WTC11 (cell line): ENCODE measurements around the gene RILPL1. TPM values are rescaled to one million over a fixed set of nuclear protein-coding genes. Genes with fewer than 3 reads are reported as not detected.

Source experiments
- ATAC-seq: fragments of 200-7000 bp; cut with Tn5 transposase; 2 replicates; pipeline ENCODE4 v1.10.0; 2021; ENCODE audit warnings: mild to moderate bottlenecking, moderate library complexity
- CTCF ChIA-PET: fragments of 300-600 bp; sonication (Branson Sonifier 250); formaldehyde crosslinking; loops from one replicate; lab custom pipeline; 2021; ENCODE audit warnings: antibody characterized with exemption; lab: Charles Lee
- POLR2A ChIA-PET: fragments of 350-600 bp; sonication (Branson Sonifier 250); formaldehyde crosslinking; loops from one replicate; lab custom pipeline; 2021; ENCODE audit warnings: antibody characterized with exemption; lab: Charles Lee
- DNase-seq: peaks from one replicate; pipeline ENCODE4 v3.0.0; 2021; ENCODE audit warnings: low spot score
- H3K27ac Mint-ChIP-seq: 2 replicates; pipeline ENCODE4 v1.8.0; 2021; ENCODE audit warnings: mixed read lengths
- H3K27me3 Mint-ChIP-seq: 2 replicates; pipeline ENCODE4 v1.8.0; 2021; ENCODE audit warnings: low read depth, mild to moderate bottlenecking, moderate library complexity, mixed read lengths
- H3K36me3 Mint-ChIP-seq: 2 replicates; pipeline ENCODE4 v1.8.0; 2021; ENCODE audit warnings: mixed read lengths
- H3K4me1 Mint-ChIP-seq: 2 replicates; pipeline ENCODE4 v1.8.0; 2022; ENCODE audit warnings: mixed read lengths
- H3K4me3 Mint-ChIP-seq: 2 replicates; pipeline ENCODE4 v1.8.0; 2021; ENCODE audit warnings: mild to moderate bottlenecking, moderate library complexity, mixed read lengths
- H3K9me3 Mint-ChIP-seq: 2 replicates; pipeline ENCODE4 v1.8.0; 2021; ENCODE audit warnings: mixed read lengths
- ATF1 ChIP-seq: sonication (generic); formaldehyde crosslinking; IDR thresholded peaks from 2 replicates; pipeline ENCODE4 v1.8.1; 2023; ENCODE audit warnings: mild to moderate bottlenecking, moderate library complexity, missing genetic modification reagents
- CREB1 ChIP-seq: sonication (generic); formaldehyde crosslinking; IDR thresholded peaks from 2 replicates; pipeline ENCODE4 v1.8.0; 2023; ENCODE audit warnings: mild to moderate bottlenecking, missing genetic modification reagents
- ELF4 ChIP-seq: sonication (generic); formaldehyde crosslinking; IDR thresholded peaks from 2 replicates; pipeline ENCODE4 v1.8.1; 2022; ENCODE audit warnings: low read depth, mild to moderate bottlenecking, moderate library complexity, missing genetic modification reagents
- FOXK1 ChIP-seq: sonication (generic); formaldehyde crosslinking; IDR thresholded peaks from 2 replicates; pipeline ENCODE4 v1.8.0; 2022; ENCODE audit warnings: mild to moderate bottlenecking, moderate library complexity, missing genetic modification reagents
- FOXP1 ChIP-seq: sonication (generic); formaldehyde crosslinking; IDR thresholded peaks from 2 replicates; pipeline ENCODE4 v1.8.0; 2022; ENCODE audit warnings: missing genetic modification reagents, mild to moderate bottlenecking, moderate library complexity, borderline replicate concordance
- GTF2I ChIP-seq: fragments of 250-450 bp; sonication (Bioruptor Pico); conservative IDR thresholded peaks from 2 replicates; pipeline ENCODE4 v1.4.0; 2021; ENCODE audit warnings: mild to moderate bottlenecking
- HMGA2 ChIP-seq: fragments of 250-450 bp; sonication (Bioruptor Pico); IDR thresholded peaks from 2 replicates; pipeline ENCODE4 v1.4.0; 2021; ENCODE audit warnings: mild to moderate bottlenecking, moderate library complexity
- NFATC4 ChIP-seq: fragments of 250-450 bp; sonication (Bioruptor Pico); IDR thresholded peaks from 2 replicates; pipeline ENCODE4 v1.9.0; 2021; ENCODE audit warnings: mild to moderate bottlenecking
- RELA ChIP-seq: sonication (generic); formaldehyde crosslinking; IDR thresholded peaks from 2 replicates; pipeline ENCODE4 v1.8.1; 2022; ENCODE audit warnings: missing genetic modification reagents, mild to moderate bottlenecking, borderline replicate concordance
- RORB ChIP-seq: fragments of 250-450 bp; sonication (Bioruptor Pico); IDR thresholded peaks from 2 replicates; pipeline ENCODE4 v1.9.0; 2021; ENCODE audit warnings: mild to moderate bottlenecking
- TEAD4 ChIP-seq: sonication (generic); formaldehyde crosslinking; IDR thresholded peaks from 2 replicates; pipeline ENCODE4 v1.8.0; 2022; ENCODE audit warnings: mild to moderate bottlenecking, missing genetic modification reagents
- ZNF396 ChIP-seq: fragments of 250-450 bp; sonication (Bioruptor Pico); IDR thresholded peaks from 2 replicates; pipeline ENCODE4 v1.8.0; 2021; ENCODE audit warnings: mild to moderate bottlenecking, moderate library complexity, borderline replicate concordance
- ZNF423 ChIP-seq: fragments of 250-450 bp; sonication (Bioruptor Pico); IDR thresholded peaks from 2 replicates; pipeline ENCODE4 v2.1.2; 2022; ENCODE audit warnings: mild to moderate bottlenecking, moderate library complexity
- ZNF671 ChIP-seq: fragments of 250-450 bp; sonication (Bioruptor Pico); IDR thresholded peaks from 2 replicates; pipeline ENCODE4 v1.8.0; 2021; ENCODE audit warnings: mild to moderate bottlenecking
- total RNA-seq: library from RNA; stranded (reverse); gene quantifications from 3 replicates; pipeline ENCODE4 v1.2.3, GENCODE V29; 2021
- TF ChIP-seq, protein P1 (sequence below): sonication (generic); formaldehyde crosslinking; IDR thresholded peaks from 2 replicates; pipeline ENCODE4 v1.8.1; 2022; ENCODE audit warnings: mild to moderate bottlenecking, missing genetic modification reagents, moderate library complexity, borderline replicate concordance
- TF ChIP-seq, protein P2 (sequence below): sonication (generic); formaldehyde crosslinking; IDR thresholded peaks from 2 replicates; pipeline ENCODE4 v1.8.0; 2022; ENCODE audit warnings: missing genetic modification reagents
- TF ChIP-seq, protein P3 (sequence below): sonication (generic); formaldehyde crosslinking; IDR thresholded peaks from 2 replicates; pipeline ENCODE4 v1.8.0; 2022; ENCODE audit warnings: mild to moderate bottlenecking, missing genetic modification reagents
- TF ChIP-seq, protein P4 (sequence below): sonication (generic); formaldehyde crosslinking; IDR thresholded peaks from 2 replicates; pipeline ENCODE4 v1.8.1; 2023; ENCODE audit warnings: mild to moderate bottlenecking, moderate library complexity, missing genetic modification reagents
- TF ChIP-seq, protein P5 (sequence below): sonication (generic); formaldehyde crosslinking; IDR thresholded peaks from 2 replicates; pipeline ENCODE4 v1.8.0; 2023; ENCODE audit warnings: mild to moderate bottlenecking, missing genetic modification reagents

Gene RILPL1
- total RNA-seq, 1 experiment from 2014 or later, result 8.2 TPM

DNA sequence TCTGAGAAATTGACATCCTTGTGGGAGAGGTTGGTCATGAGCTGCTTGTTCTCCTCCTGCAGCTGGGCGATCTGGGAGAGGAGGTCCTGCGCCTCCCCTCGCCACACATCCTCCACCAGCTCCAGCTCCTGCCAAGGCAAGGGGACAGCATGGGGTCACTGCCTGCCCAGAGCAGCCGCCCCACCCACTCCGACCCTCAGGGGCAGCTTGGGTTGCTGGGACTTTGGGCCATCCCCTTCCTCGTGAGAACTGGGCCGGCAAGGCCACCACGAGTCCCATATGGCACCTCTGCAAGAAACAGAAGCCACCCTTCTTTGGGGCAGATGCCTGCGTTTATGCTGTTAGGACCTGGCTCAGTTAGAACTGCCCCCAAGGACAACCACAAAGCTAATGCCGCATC, 10.0 kb downstream of the RILPL1 start (continued):
- no peak for TF ChIP-seq ATF1 (CRISPR knock-in tag)
- TF ChIP-seq, protein P1, sequence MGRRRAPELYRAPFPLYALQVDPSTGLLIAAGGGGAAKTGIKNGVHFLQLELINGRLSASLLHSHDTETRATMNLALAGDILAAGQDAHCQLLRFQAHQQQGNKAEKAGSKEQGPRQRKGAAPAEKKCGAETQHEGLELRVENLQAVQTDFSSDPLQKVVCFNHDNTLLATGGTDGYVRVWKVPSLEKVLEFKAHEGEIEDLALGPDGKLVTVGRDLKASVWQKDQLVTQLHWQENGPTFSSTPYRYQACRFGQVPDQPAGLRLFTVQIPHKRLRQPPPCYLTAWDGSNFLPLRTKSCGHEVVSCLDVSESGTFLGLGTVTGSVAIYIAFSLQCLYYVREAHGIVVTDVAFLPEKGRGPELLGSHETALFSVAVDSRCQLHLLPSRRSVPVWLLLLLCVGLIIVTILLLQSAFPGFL (CRISPR knock-in tag), result no peak
- no peak for TF ChIP-seq NFATC4
- TF ChIP-seq, protein P2, sequence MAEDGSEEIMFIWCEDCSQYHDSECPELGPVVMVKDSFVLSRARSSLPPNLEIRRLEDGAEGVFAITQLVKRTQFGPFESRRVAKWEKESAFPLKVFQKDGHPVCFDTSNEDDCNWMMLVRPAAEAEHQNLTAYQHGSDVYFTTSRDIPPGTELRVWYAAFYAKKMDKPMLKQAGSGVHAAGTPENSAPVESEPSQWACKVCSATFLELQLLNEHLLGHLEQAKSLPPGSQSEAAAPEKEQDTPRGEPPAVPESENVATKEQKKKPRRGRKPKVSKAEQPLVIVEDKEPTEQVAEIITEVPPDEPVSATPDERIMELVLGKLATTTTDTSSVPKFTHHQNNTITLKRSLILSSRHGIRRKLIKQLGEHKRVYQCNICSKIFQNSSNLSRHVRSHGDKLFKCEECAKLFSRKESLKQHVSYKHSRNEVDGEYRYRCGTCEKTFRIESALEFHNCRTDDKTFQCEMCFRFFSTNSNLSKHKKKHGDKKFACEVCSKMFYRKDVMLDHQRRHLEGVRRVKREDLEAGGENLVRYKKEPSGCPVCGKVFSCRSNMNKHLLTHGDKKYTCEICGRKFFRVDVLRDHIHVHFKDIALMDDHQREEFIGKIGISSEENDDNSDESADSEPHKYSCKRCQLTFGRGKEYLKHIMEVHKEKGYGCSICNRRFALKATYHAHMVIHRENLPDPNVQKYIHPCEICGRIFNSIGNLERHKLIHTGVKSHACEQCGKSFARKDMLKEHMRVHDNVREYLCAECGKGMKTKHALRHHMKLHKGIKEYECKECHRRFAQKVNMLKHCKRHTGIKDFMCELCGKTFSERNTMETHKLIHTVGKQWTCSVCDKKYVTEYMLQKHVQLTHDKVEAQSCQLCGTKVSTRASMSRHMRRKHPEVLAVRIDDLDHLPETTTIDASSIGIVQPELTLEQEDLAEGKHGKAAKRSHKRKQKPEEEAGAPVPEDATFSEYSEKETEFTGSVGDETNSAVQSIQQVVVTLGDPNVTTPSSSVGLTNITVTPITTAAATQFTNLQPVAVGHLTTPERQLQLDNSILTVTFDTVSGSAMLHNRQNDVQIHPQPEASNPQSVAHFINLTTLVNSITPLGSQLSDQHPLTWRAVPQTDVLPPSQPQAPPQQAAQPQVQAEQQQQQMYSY (CRISPR knock-in tag), result no peak

DNA sequence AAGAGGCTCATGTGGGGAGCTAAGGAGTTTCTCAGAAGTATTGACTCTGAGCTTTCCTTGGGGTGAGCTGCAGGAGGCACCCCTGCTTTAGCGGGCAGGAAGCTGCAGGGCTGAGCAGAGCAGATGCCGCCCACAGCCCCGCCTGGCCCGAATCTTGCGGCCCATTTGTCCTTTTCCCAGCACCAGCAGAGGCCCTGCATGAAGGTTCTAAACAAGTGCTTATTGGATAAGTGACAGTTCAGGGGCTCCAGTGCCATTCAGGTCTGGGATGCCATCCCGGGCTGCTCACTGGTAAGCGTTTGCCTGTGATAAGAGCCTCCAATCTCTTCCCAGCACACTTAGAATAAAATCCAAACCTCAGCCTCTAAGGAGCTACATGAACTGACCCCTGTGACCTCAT, 11.4 kb downstream of the RILPL1 start:
- CTCF ChIA-PET, result no interaction called here
- TF ChIP-seq, protein P3, sequence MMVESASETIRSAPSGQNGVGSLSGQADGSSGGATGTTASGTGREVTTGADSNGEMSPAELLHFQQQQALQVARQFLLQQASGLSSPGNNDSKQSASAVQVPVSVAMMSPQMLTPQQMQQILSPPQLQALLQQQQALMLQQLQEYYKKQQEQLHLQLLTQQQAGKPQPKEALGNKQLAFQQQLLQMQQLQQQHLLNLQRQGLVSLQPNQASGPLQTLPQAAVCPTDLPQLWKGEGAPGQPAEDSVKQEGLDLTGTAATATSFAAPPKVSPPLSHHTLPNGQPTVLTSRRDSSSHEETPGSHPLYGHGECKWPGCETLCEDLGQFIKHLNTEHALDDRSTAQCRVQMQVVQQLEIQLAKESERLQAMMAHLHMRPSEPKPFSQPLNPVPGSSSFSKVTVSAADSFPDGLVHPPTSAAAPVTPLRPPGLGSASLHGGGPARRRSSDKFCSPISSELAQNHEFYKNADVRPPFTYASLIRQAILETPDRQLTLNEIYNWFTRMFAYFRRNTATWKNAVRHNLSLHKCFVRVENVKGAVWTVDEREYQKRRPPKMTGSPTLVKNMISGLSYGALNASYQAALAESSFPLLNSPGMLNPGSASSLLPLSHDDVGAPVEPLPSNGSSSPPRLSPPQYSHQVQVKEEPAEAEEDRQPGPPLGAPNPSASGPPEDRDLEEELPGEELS (CRISPR knock-in tag), result no peak
- no peak for TF ChIP-seq ELF4 (CRISPR knock-in tag)
- TF ChIP-seq, all 79 proteins: peak for 0
- H3K9me3 Mint-ChIP-seq, result peaks cover 4% of the 10 kb centered on the region
- H3K4me3 Mint-ChIP-seq, result no peak overlapping the region
- ATAC-seq, result no peak
- no peak for DNase-seq
- no peaks in the 10 kb centered on the region; the same call in 1 of the 2 replicates for H3K4me1 Mint-ChIP-seq
- H3K36me3 Mint-ChIP-seq, result peaks cover 11% of the 10 kb centered on the region
- POLR2A ChIA-PET, result no interaction called here
- no peaks in the 10 kb centered on the region for H3K27me3 Mint-ChIP-seq
- no peak overlapping the region for H3K27ac Mint-ChIP-seq

DNA sequence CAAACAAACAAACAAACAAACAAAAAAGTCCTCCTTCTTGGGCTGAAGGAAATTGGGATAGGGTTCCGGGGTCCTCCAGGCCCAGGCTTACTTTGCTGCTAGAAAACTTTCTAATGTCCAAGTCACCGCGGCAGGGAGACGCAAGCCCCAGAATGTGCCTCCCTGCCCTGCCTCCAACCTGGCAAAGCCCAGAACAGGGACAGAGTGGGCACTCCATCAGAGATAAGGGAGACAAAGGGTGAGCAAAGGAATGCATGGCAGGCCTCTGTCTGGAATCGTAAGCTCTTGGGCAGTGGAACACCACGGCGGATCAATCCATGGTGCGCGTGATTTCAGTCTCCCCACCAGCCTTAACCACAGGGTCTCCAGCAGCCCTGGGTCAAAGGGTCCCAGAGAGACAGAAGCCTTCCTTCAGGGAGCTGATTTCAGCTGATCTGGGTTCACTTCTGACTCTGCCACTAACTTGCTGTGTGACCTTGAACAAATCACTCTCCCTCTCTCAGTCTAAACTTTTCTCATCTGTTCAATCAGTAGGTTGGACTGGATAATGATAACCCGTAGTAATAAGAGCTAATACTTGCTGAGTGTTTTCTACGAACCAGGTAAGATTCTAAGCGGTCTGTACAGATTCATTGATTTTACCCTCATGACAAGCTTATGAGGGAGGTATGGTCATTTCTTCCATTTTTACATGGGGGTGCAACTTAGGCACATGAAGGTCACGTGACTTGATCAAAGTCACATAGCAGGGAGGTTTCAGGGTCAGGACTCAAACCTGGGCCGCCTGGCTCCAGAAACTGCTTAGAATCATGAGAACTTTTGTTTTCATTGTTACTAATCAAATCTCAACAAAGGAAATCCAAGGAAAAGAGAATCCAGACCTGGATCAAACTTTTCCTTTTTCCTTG, 12.7 kb downstream of the RILPL1 start:
- ChIA-PET CTCF (no interaction called here), POLR2A (no interaction called here)
- Mint-ChIP-seq H3K4me1 (peaks cover 6% of the 10 kb centered on the region), H3K4me3 (no peak overlapping the region), H3K9me3 (peaks cover 4% of the 10 kb centered on the region), H3K27ac (no peak overlapping the region), H3K27me3 (no peaks in the 10 kb centered on the region), H3K36me3 (peaks cover 22% of the 10 kb centered on the region)
- ATAC-seq (no peak), DNase-seq (no peak)
- no peak for TF ChIP-seq ZNF396
- TF ChIP-seq RORB (CRISPR knock-in tag), result no peak
- TF ChIP-seq RELA (CRISPR knock-in tag), result no peak
- TF ChIP-seq, protein P4, sequence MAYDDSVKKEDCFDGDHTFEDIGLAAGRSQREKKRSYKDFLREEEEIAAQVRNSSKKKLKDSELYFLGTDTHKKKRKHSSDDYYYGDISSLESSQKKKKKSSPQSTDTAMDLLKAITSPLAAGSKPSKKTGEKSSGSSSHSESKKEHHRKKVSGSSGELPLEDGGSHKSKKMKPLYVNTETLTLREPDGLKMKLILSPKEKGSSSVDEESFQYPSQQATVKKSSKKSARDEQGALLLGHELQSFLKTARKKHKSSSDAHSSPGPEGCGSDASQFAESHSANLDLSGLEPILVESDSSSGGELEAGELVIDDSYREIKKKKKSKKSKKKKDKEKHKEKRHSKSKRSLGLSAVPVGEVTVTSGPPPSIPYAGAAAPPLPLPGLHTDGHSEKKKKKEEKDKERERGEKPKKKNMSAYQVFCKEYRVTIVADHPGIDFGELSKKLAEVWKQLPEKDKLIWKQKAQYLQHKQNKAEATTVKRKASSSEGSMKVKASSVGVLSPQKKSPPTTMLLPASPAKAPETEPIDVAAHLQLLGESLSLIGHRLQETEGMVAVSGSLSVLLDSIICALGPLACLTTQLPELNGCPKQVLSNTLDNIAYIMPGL (CRISPR knock-in tag), result no peak
- no peak for TF ChIP-seq CREB1
- TF ChIP-seq ZNF671 (CRISPR knock-in tag), result no peak
- no peak for TF ChIP-seq FOXK1
- TF ChIP-seq GTF2I, result no peak
- TF ChIP-seq FOXP1, result no peak
- no peak for TF ChIP-seq HMGA2
- TF ChIP-seq ZNF423 (CRISPR knock-in tag), result no peak
- TF ChIP-seq, protein P5, sequence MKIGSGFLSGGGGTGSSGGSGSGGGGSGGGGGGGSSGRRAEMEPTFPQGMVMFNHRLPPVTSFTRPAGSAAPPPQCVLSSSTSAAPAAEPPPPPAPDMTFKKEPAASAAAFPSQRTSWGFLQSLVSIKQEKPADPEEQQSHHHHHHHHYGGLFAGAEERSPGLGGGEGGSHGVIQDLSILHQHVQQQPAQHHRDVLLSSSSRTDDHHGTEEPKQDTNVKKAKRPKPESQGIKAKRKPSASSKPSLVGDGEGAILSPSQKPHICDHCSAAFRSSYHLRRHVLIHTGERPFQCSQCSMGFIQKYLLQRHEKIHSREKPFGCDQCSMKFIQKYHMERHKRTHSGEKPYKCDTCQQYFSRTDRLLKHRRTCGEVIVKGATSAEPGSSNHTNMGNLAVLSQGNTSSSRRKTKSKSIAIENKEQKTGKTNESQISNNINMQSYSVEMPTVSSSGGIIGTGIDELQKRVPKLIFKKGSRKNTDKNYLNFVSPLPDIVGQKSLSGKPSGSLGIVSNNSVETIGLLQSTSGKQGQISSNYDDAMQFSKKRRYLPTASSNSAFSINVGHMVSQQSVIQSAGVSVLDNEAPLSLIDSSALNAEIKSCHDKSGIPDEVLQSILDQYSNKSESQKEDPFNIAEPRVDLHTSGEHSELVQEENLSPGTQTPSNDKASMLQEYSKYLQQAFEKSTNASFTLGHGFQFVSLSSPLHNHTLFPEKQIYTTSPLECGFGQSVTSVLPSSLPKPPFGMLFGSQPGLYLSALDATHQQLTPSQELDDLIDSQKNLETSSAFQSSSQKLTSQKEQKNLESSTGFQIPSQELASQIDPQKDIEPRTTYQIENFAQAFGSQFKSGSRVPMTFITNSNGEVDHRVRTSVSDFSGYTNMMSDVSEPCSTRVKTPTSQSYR (CRISPR knock-in tag), result no peak
- TF ChIP-seq TEAD4 (CRISPR knock-in tag), result no peak
